ENCODE measurements around the gene AREG.

- TF ChIP-seq, protein P1, sequence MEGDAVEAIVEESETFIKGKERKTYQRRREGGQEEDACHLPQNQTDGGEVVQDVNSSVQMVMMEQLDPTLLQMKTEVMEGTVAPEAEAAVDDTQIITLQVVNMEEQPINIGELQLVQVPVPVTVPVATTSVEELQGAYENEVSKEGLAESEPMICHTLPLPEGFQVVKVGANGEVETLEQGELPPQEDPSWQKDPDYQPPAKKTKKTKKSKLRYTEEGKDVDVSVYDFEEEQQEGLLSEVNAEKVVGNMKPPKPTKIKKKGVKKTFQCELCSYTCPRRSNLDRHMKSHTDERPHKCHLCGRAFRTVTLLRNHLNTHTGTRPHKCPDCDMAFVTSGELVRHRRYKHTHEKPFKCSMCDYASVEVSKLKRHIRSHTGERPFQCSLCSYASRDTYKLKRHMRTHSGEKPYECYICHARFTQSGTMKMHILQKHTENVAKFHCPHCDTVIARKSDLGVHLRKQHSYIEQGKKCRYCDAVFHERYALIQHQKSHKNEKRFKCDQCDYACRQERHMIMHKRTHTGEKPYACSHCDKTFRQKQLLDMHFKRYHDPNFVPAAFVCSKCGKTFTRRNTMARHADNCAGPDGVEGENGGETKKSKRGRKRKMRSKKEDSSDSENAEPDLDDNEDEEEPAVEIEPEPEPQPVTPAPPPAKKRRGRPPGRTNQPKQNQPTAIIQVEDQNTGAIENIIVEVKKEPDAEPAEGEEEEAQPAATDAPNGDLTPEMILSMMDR (IDR thresholded peaks at IDR 0.05): no peak
- TF ChIP-seq POLR2A (IDR thresholded peaks at IDR 0.05) (no peak), POLR2AphosphoS5 (IDR thresholded peaks at IDR 0.05) (no peak)
These were observed 49.3 kb upstream of the AREG start for GRCh38 chr4:74395633-74396032.
